Pancreas (tissue), 10 donors: ENCODE data around the gene ARHGEF7. TPM values are rescaled to one million over a fixed set of nuclear protein-coding genes. Genes with fewer than 3 reads are reported as not detected.

Experiments
- ATAC-seq, 4 donors: fragments of 200-7000 bp; cut with Tn5 transposase; one replicate each; pipeline versions ENCODE4 v1.8.0 to v1.9.1; 2020; ENCODE audit warnings: mild to moderate bottlenecking in 4 of 4, moderate library complexity in 4 of 4
- DNase-seq, 6 donors: peaks; one replicate each; pipeline ENCODE4 v3.0.0-alpha.2; 2020
- FAIRE-seq: peaks from 2 replicates; lab custom pipeline; 2012; peaks lifted over from hg19 to GRCh38; lab: Jason Lieb, UNC
- H3K27ac ChIP-seq, 4 donors: fragments of 200-600 bp; sonication (generic); 1 replicate in 3 of 4; 2 replicates in 1 of 4; pipeline versions ENCODE4 v1.5.0 to v1.8.0; 2020
- H3K27me3 ChIP-seq, 4 donors: fragments of 200-600 bp; one replicate each; pipeline ENCODE4 v1.8.0; 2021
- H3K36me3 ChIP-seq, 3 donors: fragments of 200-600 bp; sonication (generic) in 1 of 3; one replicate each; pipeline versions ENCODE4 v1.5.0 to v1.8.0; 2020 to 2021
- H3K4me1 ChIP-seq, 3 donors: fragments of 200-600 bp; one replicate each; pipeline ENCODE4 v1.8.0; 2021
- H3K4me3 ChIP-seq, 4 donors: fragments of 200-600 bp; sonication (generic) in 2 of 4; one replicate each; pipeline versions ENCODE4 v1.5.0 to v1.8.0; 2020 to 2021
- H3K9me3 ChIP-seq, 4 donors: fragments of 200-600 bp; one replicate each; pipeline ENCODE4 v1.8.0; 2021
- CTCF ChIP-seq, 4 donors: fragments of 200-600 bp; sonication (generic) in 3 of 4; IDR thresholded peaks; one replicate each; pipeline versions ENCODE4 v1.5.0 to v1.8.0; 2021; ENCODE audit warnings: antibody characterized with exemption in 4 of 4
- WGBS, 2 donors: extraction: QIAGEN DNeasy Blood & Tissue Kit; methylation state at CpG; one replicate each; pipeline ENCODE4 v1.1.7; 2013; 5-methylcytosine and 5-hydroxymethylcytosine counted together
- intact Hi-C, 3 donors: fragments of 100-400 bp; cut with DNase I; formaldehyde crosslinking; loops; one replicate each; pipeline versions ENCODE4 v1.11.1 to v1.14.2; 2022
- polyA plus RNA-seq, 2 donors: library from polyadenylated mRNA; stranded (reverse); fragments of 200-250 nt; gene quantifications; one replicate each; pipeline ENCODE4 v1.2.3, GENCODE V29; 2013
- total RNA-seq, 6 donors: library from RNA; stranded (reverse); fragmentation: NEBNext Ultra II Directional in 4 of 6; extraction: Animal tissue kit (Norgen Biotek cat#: 25700) in 4 of 6; gene quantifications; one replicate each; pipeline versions ENCODE4 v1.2.1 to v1.2.4, GENCODE V29; 2021 to 2023
- donor health status: healthy with polysubstance abuse.
- donor health status: DM: no; HTN: no; CAD: no; lungs with moderate emphysema.
- donor health status: DM: no; HTN: no; CAD: no.
- donor health status: control.
- donor health status: control.
- donor health status: Bipolar disorder and iron deficiency.
- donor health status: DM: yes; HTN: yes; CAD: no.
- donor health status: DM: no; HTN: no; CAD: no.
- donor health status: DM: no; HTN: no; CAD: no.
- donor health status: DM: yes; HTN: yes; CAD: no.

ARHGEF7 gene
- total and polyA plus RNA-seq, 8 donors, result 13.4 to 37.7 (median 22.2) TPM

GRCh38 chr13:111120913-111121312, 5.8 kb downstream of the ARHGEF7 start:
- 60 to 75% methylated on average over 8 of the region's 8 CpGs for WGBS, 2 donors
- TF ChIP-seq CTCF (IDR thresholded peaks at IDR 0.05), result no peak
- no peak overlapping the region for H3K27ac ChIP-seq
- peaks cover 0 to 2% (median 0%) of the 10 kb centered on the region in 3 donors for H3K4me1 ChIP-seq
- intact Hi-C loops, result no loop called here
- ATAC-seq (no peak), FAIRE-seq (no peak), DNase-seq (no peak)
- H3K27me3 ChIP-seq, result peaks cover 0 to 4% (median 1%) of the 10 kb centered on the region in 4 donors
- no peaks in the 10 kb centered on the region for H3K36me3 ChIP-seq
- no peaks in the 10 kb centered on the region for H3K9me3 ChIP-seq
- no peak overlapping the region for H3K4me3 ChIP-seq

DNA sequence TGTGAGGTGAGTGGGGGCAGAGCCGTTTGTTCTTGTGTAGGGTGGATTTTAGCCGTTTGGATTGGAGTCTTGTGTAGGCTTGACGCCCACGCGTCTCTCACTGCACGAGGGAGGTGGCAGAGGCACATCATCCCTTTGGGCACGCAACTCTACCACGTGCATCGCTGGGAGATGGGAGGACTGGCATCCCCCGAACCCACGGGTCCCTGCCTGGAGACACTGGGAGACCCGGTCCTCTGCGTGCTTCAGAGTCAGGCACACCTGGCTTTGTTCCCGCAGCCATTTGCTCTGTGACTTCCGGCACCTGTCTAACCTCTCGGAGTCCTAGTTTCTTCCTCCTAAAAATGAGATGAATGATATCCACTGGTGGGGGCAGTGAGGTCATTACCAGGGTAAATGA, 6.4 kb downstream of the ARHGEF7 start:
- Histone ChIP-seq H3K4me3 (no peak overlapping the region), H3K27ac (no peak overlapping the region), H3K4me1 (no peaks in the 10 kb centered on the region), H3K27me3 (no peaks in the 10 kb centered on the region), H3K9me3 (no peaks in the 10 kb centered on the region), H3K36me3 (no peaks in the 10 kb centered on the region)
- WGBS, 2 donors, result 47% methylated on average over 16 of the region's 16 CpGs
- intact Hi-C loops, result no loop called here
- ATAC-seq (no peak), FAIRE-seq (no peak), DNase-seq (no peak)
- TF ChIP-seq CTCF (IDR thresholded peaks at IDR 0.05), result no peak

- DNase-seq (no peak), FAIRE-seq (no peak), ATAC-seq (no peak)
- Histone ChIP-seq H3K4me3 (no peak overlapping the region), H3K27ac (no peak overlapping the region), H3K4me1 (no peaks in the 10 kb centered on the region), H3K36me3 (no peaks in the 10 kb centered on the region), H3K27me3 (no peaks in the 10 kb centered on the region), H3K9me3 (no peaks in the 10 kb centered on the region)
- 49 to 60% methylated on average over 12 of the region's 12 CpGs for WGBS, 2 donors
- intact Hi-C loops, result no loop called here
- no peak for TF ChIP-seq CTCF (IDR thresholded peaks at IDR 0.05)
Measured at GRCh38 chr13:111122056-111122455, 6.9 kb downstream of the ARHGEF7 start.

DNA sequence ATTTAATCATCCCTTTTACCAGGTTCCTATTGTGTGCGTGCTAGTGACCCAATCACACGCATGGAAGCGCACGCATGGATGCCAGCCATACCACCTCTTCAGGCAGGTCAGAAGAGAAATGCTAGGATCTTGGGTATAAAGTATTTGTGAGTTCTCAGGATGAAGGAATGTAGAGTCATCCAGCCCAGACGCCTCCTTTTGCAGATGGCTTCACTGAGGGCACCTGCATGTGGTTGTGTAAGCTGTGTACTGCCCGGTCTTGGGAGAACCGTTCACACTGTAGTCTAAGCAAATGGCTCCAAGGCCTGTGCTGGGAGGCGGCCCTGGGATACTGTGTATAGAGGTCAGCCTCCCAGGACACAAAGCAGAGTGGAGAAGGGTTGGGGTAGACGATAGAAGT, 7.5 kb downstream of the ARHGEF7 start:
- H3K4me3 ChIP-seq, result no peak overlapping the region
- intact Hi-C loops, result no loop called here
- H3K4me1 ChIP-seq, result no peaks in the 10 kb centered on the region
- no peak for TF ChIP-seq CTCF (IDR thresholded peaks at IDR 0.05)
- H3K36me3 ChIP-seq, result no peaks in the 10 kb centered on the region
- H3K9me3 ChIP-seq, result no peaks in the 10 kb centered on the region
- H3K27me3 ChIP-seq, result no peaks in the 10 kb centered on the region
- DNase-seq, result no peak
- ATAC-seq, result no peak
- no peak overlapping the region for H3K27ac ChIP-seq
- WGBS, 2 donors, result 89 to 91% methylated on average over 9 of the region's 9 CpGs
- FAIRE-seq, result no peak

GRCh38 chr13:111123221-111123620, 8.1 kb downstream of the ARHGEF7 start:
- no peak for FAIRE-seq
- Histone ChIP-seq H3K27ac (no peak overlapping the region), H3K36me3 (no peaks in the 10 kb centered on the region), H3K9me3 (no peaks in the 10 kb centered on the region), H3K27me3 (no peaks in the 10 kb centered on the region), H3K4me3 (no peak overlapping the region), H3K4me1 (no peaks in the 10 kb centered on the region)
- no peak for ATAC-seq
- 84 to 88% methylated on average over 4 of the region's 4 CpGs for WGBS, 2 donors
- intact Hi-C loops, result no loop called here
- DNase-seq, result no peak
- no peak for TF ChIP-seq CTCF (IDR thresholded peaks at IDR 0.05)
